HEK293 (cell line): ENCODE results near the gene RPN2.

Experiments used
- CTCF ChIA-PET: fragments of 350-600 bp; formaldehyde crosslinking; extraction: SDS; loops from one replicate; lab custom pipeline; 2021; ENCODE audit warnings: antibody characterized with exemption; lab: Yijun Ruan, JAX
- POLR2A ChIA-PET: fragments of 300-600 bp; formaldehyde crosslinking; extraction: SDS; loops from one replicate; lab custom pipeline; 2020; ENCODE audit warnings: antibody characterized with exemption, inconsistent platforms; lab: Yijun Ruan, JAX
- H3K27ac ChIP-seq: fragments of 200-500 bp; sonication (Bioruptor generic); 2 replicates; pipeline ENCODE4 v1.5.1; 2014; ENCODE audit warnings: low read depth, low read length, control low read depth, inconsistent platforms; ENCODE audit errors: extremely low read depth
- H3K36me3 ChIP-seq, 2 experiments: fragments of 200-500 bp in 1 of 2; sonication (Bioruptor generic) in 1 of 2; 1 replicate in 1 of 2; 2 replicates in 1 of 2; pipeline ENCODE4 v1.5.1; 2014 to 2017; ENCODE audit warnings: inconsistent platforms in 2 of 2, low read length in 2 of 2; ENCODE audit not compliant: control insufficient read depth in 2 of 2, insufficient read depth in 1 of 2
- H3K4me1 ChIP-seq: fragments of 200-500 bp; sonication (Bioruptor generic); 2 replicates; pipeline ENCODE4 v1.5.1; 2014; ENCODE audit warnings: mild to moderate bottlenecking, low read length, inconsistent platforms; ENCODE audit not compliant: control insufficient read depth, insufficient read depth
- H3K4me3 ChIP-seq: 2 replicates; pipeline ENCODE4 v1.5.1; 2011; ENCODE audit warnings: low read depth, mild to moderate bottlenecking, control low read depth, low read length, moderate library complexity
- H3K9me3 ChIP-seq: fragments of 200-500 bp; sonication (Bioruptor generic); 2 replicates; pipeline ENCODE4 v1.5.1; 2014; ENCODE audit warnings: low read depth, low read length, inconsistent platforms; ENCODE audit not compliant: control insufficient read depth, insufficient read depth
- FEZF1 ChIP-seq: fragments of 450-650 bp; formaldehyde crosslinking; IDR thresholded peaks from 2 replicates; pipeline ENCODE4 v1.5.1; 2016; ENCODE audit warnings: missing biosample characterization, missing genetic modification characterization
- GLI4 ChIP-seq: fragments of 450-650 bp; formaldehyde crosslinking; IDR thresholded peaks from 2 replicates; pipeline ENCODE4 v1.5.1; 2016; ENCODE audit warnings: missing biosample characterization, missing genetic modification characterization
- HOXA7 ChIP-seq: sonication (generic); formaldehyde crosslinking; IDR thresholded peaks from 2 replicates; pipeline ENCODE4 v1.8.1; 2022; ENCODE audit warnings: missing genetic modification reagents, borderline replicate concordance
- KLF17 ChIP-seq: fragments of 450-650 bp; formaldehyde crosslinking; IDR thresholded peaks from 2 replicates; pipeline ENCODE4 v1.5.1; 2016; ENCODE audit warnings: missing biosample characterization, missing genetic modification characterization
- MEIS1 ChIP-seq: sonication (generic); formaldehyde crosslinking; IDR thresholded peaks from 2 replicates; pipeline ENCODE4 v1.8.1; 2022; ENCODE audit warnings: missing genetic modification reagents, mild to moderate bottlenecking, borderline replicate concordance
- SCRT2 ChIP-seq: fragments of 450-650 bp; formaldehyde crosslinking; IDR thresholded peaks from 2 replicates; pipeline ENCODE4 v1.5.1; 2016; ENCODE audit warnings: missing biosample characterization, missing genetic modification characterization
- SP3 ChIP-seq: fragments of 450-650 bp; formaldehyde crosslinking; IDR thresholded peaks from 2 replicates; pipeline ENCODE4 v1.5.1; 2016; ENCODE audit warnings: missing biosample characterization, missing genetic modification characterization
- ZBTB44 ChIP-seq: fragments of 450-650 bp; IDR thresholded peaks from 2 replicates; pipeline ENCODE4 v1.5.1; 2018; ENCODE audit warnings: missing biosample characterization, mild to moderate bottlenecking, missing genetic modification characterization
- ZFP37 ChIP-seq: fragments of 450-650 bp; formaldehyde crosslinking; IDR thresholded peaks from 2 replicates; pipeline ENCODE4 v1.5.1; 2016; ENCODE audit warnings: missing biosample characterization, missing genetic modification characterization
- ZIC2 ChIP-seq: fragments of 450-650 bp; formaldehyde crosslinking; IDR thresholded peaks from 2 replicates; pipeline ENCODE4 v1.5.1; 2016; ENCODE audit warnings: missing biosample characterization, missing genetic modification characterization
- ZNF133 ChIP-seq: fragments of 450-650 bp; formaldehyde crosslinking; IDR thresholded peaks from 2 replicates; pipeline ENCODE4 v1.5.1; 2016; ENCODE audit warnings: missing biosample characterization, missing genetic modification characterization
- ZNF16 ChIP-seq: fragments of 450-650 bp; formaldehyde crosslinking; IDR thresholded peaks from 2 replicates; pipeline ENCODE4 v1.5.1; 2016; ENCODE audit warnings: low read depth, missing biosample characterization, missing genetic modification characterization
- ZNF23 ChIP-seq: fragments of 450-650 bp; formaldehyde crosslinking; IDR thresholded peaks from 2 replicates; pipeline ENCODE4 v1.5.1; 2016; ENCODE audit warnings: missing biosample characterization, missing genetic modification characterization, borderline replicate concordance
- ZNF239 ChIP-seq: fragments of 450-650 bp; formaldehyde crosslinking; IDR thresholded peaks from 2 replicates; pipeline ENCODE4 v1.5.1; 2016; ENCODE audit warnings: missing biosample characterization, missing genetic modification characterization
- ZNF280C ChIP-seq: fragments of 450-650 bp; formaldehyde crosslinking; IDR thresholded peaks from 2 replicates; pipeline ENCODE4 v1.5.1; 2016; ENCODE audit warnings: missing biosample characterization, missing genetic modification characterization
- ZNF335 ChIP-seq: fragments of 450-650 bp; formaldehyde crosslinking; conservative IDR thresholded peaks from 2 replicates; pipeline ENCODE4 v1.5.1; 2016; ENCODE audit warnings: missing biosample characterization, missing genetic modification characterization
- ZNF341 ChIP-seq: fragments of 450-650 bp; formaldehyde crosslinking; IDR thresholded peaks from 2 replicates; pipeline ENCODE4; 2016; ENCODE audit warnings: low read depth, missing biosample characterization, missing genetic modification characterization
- ZNF350 ChIP-seq: fragments of 450-650 bp; formaldehyde crosslinking; IDR thresholded peaks from 2 replicates; pipeline ENCODE4 v1.5.0; 2017; ENCODE audit warnings: missing biosample characterization, mild to moderate bottlenecking, missing genetic modification characterization
- ZNF37A ChIP-seq: fragments of 450-650 bp; IDR thresholded peaks from 2 replicates; pipeline ENCODE4 v1.5.1; 2018; ENCODE audit warnings: missing biosample characterization, missing genetic modification characterization
- ZNF398 ChIP-seq: fragments of 450-650 bp; formaldehyde crosslinking; IDR thresholded peaks from 2 replicates; pipeline ENCODE4 v1.5.1; 2017; ENCODE audit warnings: missing biosample characterization, missing genetic modification characterization
- ZNF555 ChIP-seq: fragments of 450-650 bp; formaldehyde crosslinking; conservative IDR thresholded peaks from 2 replicates; pipeline ENCODE4 v1.5.1; 2017; ENCODE audit warnings: missing biosample characterization, mild to moderate bottlenecking, missing genetic modification characterization, inconsistent platforms
- ZNF558 ChIP-seq: fragments of 450-650 bp; formaldehyde crosslinking; IDR thresholded peaks from 2 replicates; pipeline ENCODE4 v1.5.1; 2016; ENCODE audit warnings: missing biosample characterization, missing genetic modification characterization
- ZNF561 ChIP-seq: fragments of 450-650 bp; IDR thresholded peaks from 2 replicates; pipeline ENCODE4 v1.5.1; 2018; ENCODE audit warnings: missing biosample characterization, missing genetic modification characterization, borderline replicate concordance
- ZNF654 ChIP-seq: fragments of 450-650 bp; formaldehyde crosslinking; IDR thresholded peaks from 2 replicates; pipeline ENCODE4 v1.5.1; 2016; ENCODE audit warnings: low read depth, missing biosample characterization, missing genetic modification characterization
- ZNF776 ChIP-seq: fragments of 450-650 bp; formaldehyde crosslinking; IDR thresholded peaks from 2 replicates; pipeline ENCODE4 v1.5.0; 2017; ENCODE audit warnings: missing biosample characterization, missing genetic modification characterization, borderline replicate concordance

RPN2 gene

GRCh38 chr20:37271421-37271768 lies 92.3 kb downstream of the RPN2 start:
- POLR2A ChIA-PET, result interaction anchor here (0.7 kb wide), 1 partner anchor 114 kb away, joined by 3 read pairs; no protein-coding TSS in a partner anchor
- Histone ChIP-seq H3K36me3 (no peaks in the 10 kb centered on the region), H3K27ac (no peak overlapping the region), H3K4me1 (no peaks in the 10 kb centered on the region), H3K9me3 (no peaks in the 10 kb centered on the region), H3K4me3 (no peak overlapping the region)
- CTCF ChIA-PET, result interaction anchor here (0.6 to 6.7 kb wide), 10 partner anchors 8 to 261 kb away, joined by 3 to 125 read pairs (median 7); partner anchors contain the start of gene BLCAP
- TF ChIP-seq MEIS1 (CRISPR knock-in tag), result no peak
- no peak for TF ChIP-seq SCRT2 (tag by site-specific recombination)
- no peak for TF ChIP-seq SP3 (tag by site-specific recombination)
- TF ChIP-seq ZNF561 (tag by site-specific recombination), result no peak
- TF ChIP-seq KLF17 (tag by site-specific recombination), result no peak
- no peak for TF ChIP-seq ZIC2 (tag by site-specific recombination)
- no peak for TF ChIP-seq FEZF1 (tag by site-specific recombination)
- no peak for TF ChIP-seq HOXA7 (CRISPR knock-in tag)
- TF ChIP-seq ZBTB44, result no peak
- TF ChIP-seq ZNF239 (tag by site-specific recombination), result no peak

GRCh38 chr20:37273988-37274387 lies 94.9 kb downstream of the RPN2 start:
- POLR2A ChIA-PET, result no interaction called here
- H3K4me1 ChIP-seq, result no peaks in the 10 kb centered on the region

GRCh38 chr20:37274851-37275524 lies 95.9 kb downstream of the RPN2 start:
- no peak overlapping the region for H3K27ac ChIP-seq
- ChIA-PET POLR2A (no interaction called here), CTCF (interaction anchor here (0.6 to 0.7 kb wide), 2 partner anchors 67 to 88 kb away, joined by 3 read pairs; no protein-coding TSS in a partner anchor)
- H3K4me3 ChIP-seq, result no peak overlapping the region
- H3K4me1 ChIP-seq, result no peaks in the 10 kb centered on the region
- no peaks in the 10 kb centered on the region for H3K36me3 ChIP-seq
- H3K9me3 ChIP-seq, result no peaks in the 10 kb centered on the region
- TF ChIP-seq ZNF23 (tag by site-specific recombination) (no peak), ZNF654 (tag by site-specific recombination) (no peak), ZNF398 (no peak), GLI4 (no peak), ZNF133 (tag by site-specific recombination) (no peak), ZNF776 (tag by site-specific recombination) (no peak), ZNF341 (tag by site-specific recombination) (no peak), ZNF280C (no peak)

More at GRCh38 chr20:37273988-37274387, 94.9 kb downstream of the RPN2 start:
- Histone ChIP-seq H3K27ac (no peak overlapping the region), H3K9me3 (no peaks in the 10 kb centered on the region), H3K4me3 (no peak overlapping the region), H3K36me3 (no peaks in the 10 kb centered on the region)
- TF ChIP-seq ZNF16 (tag by site-specific recombination) (no peak), ZNF555 (tag by site-specific recombination) (no peak), ZFP37 (tag by site-specific recombination) (no peak), ZNF37A (tag by site-specific recombination) (no peak), MEIS1 (CRISPR knock-in tag) (no peak), ZNF558 (tag by site-specific recombination) (no peak), ZBTB44 (no peak), ZNF335 (no peak), ZNF350 (no peak)
- CTCF ChIA-PET, result no interaction called here
